Measurements from ENCODE around the gene CARNS1.

DNA sequence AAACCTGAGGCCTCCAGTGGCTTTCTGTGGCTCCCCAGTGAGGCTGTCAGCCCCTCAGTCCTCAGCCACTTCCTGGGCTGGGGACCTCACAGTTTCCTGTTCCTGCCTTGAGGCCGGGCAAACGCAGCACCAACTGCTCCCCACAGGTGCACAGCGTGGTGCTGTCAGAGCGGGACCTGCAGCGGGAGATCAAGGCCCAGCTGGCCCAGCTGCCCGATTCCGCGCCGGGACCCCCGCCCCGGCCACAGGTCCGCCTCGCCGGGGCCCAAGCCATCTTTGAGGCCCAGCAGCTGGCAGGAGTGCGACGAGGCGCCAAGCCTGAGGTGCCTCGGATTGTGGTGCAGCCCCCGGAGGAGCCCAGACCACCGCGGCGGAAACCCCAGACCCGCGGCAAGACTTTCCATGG is 6.2 kb upstream of the CARNS1 start:
- TF ChIP-seq POLR2A (IDR thresholded peaks at IDR 0.05): no peak
- TF ChIP-seq, protein P1, sequence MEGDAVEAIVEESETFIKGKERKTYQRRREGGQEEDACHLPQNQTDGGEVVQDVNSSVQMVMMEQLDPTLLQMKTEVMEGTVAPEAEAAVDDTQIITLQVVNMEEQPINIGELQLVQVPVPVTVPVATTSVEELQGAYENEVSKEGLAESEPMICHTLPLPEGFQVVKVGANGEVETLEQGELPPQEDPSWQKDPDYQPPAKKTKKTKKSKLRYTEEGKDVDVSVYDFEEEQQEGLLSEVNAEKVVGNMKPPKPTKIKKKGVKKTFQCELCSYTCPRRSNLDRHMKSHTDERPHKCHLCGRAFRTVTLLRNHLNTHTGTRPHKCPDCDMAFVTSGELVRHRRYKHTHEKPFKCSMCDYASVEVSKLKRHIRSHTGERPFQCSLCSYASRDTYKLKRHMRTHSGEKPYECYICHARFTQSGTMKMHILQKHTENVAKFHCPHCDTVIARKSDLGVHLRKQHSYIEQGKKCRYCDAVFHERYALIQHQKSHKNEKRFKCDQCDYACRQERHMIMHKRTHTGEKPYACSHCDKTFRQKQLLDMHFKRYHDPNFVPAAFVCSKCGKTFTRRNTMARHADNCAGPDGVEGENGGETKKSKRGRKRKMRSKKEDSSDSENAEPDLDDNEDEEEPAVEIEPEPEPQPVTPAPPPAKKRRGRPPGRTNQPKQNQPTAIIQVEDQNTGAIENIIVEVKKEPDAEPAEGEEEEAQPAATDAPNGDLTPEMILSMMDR (IDR thresholded peaks at IDR 0.05): no peak
